Suppressor macrophage (primary cell): ENCODE data around the gene ADGRG3.
"Not testable (repeated sequence)": the region's sequence is repeated elsewhere in the genome, so short reads cannot be mapped to it uniquely, and the experiment has no call there.

ENCODE experiments used
- DNase-seq, 4 experiments: peaks; one replicate each; pipeline ENCODE4 v3.0.0-alpha.2; 2020 to 2022

The ADGRG3 gene

DNA sequence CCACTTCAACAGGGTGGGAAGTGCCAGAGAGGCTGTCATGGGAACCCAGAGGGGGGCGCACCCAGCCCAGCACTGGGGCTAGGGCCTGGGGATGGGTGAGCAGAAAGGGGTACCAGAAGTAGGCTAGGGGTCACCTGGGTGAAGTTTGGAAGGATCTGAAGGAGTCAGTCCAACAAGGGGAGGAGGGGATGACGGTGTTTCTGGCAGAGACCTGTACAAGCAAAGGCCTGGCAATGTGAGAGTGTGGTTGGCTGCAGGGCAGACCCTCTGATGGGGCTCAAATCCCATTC is 54.0 kb downstream of the ADGRG3 start:
- DNase-seq, result no peak

DNA sequence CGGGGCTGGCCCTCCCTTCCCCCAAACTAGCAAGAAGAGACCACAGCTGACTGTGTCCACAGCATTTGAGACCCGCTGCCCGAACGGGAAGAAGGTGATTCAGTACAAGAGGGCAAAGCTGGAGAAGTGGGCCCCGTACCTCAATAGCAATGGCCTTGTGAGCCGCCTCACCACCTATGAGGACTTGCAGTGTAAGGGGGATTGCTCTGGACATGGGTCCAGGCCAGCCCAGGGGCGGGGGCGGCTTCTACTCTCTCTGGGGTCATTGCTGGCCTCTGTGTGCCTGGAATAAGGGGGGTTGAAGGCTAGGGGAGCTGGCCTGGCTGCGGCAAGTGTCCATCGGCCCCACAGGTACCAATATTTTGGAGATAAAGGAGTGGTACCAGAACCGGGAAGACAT is 54.5 kb downstream of the ADGRG3 start:
- no peak for DNase-seq

DNA sequence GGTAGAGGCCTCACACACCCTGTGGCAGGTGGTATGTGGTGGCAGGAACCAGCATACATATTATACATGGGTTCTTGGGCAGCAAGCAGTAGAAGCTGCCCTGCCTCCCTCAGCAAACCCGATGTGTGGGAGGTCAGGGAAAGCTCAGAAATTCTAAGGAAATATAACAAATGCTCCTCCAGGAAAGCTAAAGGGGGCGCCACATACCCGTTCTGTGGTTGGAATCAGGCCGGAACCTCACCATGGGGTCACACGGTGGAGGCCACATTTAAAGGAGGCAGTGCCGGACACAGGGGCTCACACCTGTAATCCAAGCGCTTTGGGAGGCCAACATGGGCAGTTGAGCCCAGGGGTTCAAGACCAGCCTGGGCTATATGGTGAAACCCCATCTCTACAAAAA is 55.1 kb downstream of the ADGRG3 start:
- peak; percentile 14 to 35 (median 27) for DNase-seq

DNA sequence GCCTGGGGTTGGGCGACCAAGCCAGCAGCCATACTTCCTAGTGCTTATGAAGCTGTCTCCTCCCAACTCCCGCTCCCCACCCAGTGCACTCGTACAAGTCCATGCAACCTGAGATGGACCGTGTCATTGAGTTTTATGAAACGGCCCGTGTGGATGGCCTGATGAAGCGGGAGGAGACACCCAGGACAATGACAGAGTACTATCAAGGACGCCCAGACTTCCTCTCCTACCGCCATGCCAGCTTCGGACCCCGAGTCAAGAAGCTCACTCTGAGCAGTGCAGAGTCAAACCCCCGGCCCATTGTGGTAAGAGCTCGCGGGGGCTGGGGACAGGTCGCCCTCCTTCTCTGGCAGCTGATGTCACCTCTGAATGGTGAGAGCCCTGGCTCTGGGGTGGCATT is 56.4 kb downstream of the ADGRG3 start:
- no peak for DNase-seq

DNA sequence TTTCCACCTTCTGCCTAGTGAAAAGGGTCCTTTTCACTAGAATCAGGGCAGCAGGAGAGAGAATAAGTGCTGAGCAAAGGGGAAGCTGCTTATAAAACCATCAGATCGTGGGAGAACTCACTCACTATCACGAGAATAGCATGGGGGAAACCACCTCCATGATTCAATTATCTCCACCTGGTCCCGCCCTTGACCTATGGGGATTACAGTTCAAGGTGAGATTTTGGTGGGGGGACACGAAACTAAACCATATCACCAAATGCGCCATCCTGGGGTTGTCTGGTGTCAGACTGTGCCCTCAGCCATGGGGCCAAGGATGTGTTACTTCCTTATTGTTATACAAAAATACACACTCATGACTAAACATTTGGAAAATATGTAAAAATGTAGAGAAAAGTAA is 57.0 kb downstream of the ADGRG3 start:
- DNase-seq, result peak; percentile 19 to 38 (median 30)

DNA sequence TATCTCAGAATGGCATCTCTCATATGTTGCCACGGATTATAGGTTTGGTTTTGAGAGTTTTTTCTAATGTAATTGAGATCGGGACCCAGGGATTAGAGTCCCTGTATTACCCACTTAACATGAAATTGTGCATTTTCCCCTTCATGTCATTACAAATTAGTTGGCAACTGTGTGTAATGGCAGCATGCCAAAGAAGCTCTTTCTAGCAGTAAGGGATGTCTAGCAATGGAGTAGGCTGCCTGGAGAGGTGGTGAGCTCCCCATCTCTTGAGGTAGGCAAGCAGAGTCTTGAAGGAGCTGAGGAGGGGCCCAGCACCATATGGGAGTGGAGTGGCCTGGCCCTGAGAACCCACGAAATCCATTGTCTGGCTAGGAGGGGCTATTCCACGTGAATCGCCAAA is 57.4 kb downstream of the ADGRG3 start:
- peak in 2 of 4 experiments; percentile 8 to 16 for DNase-seq

DNA sequence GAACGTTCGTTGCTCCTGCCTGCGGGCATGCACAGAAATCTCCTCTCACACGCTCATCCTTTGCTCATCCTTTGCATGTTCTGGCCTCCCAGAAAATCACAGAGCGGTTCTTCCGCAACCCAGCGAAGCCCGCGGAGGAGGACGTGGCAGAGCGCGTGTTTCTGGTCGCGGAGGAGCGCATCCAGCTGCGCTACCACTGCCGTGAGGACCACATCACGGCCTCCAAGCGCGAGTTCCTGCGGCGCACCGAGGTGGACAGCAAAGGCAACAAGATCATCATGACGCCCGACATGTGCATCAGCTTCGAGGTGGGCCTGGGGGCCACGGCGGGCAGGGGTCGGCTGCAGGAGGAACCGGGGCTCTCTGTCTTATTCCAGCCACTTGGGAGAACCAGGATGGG is 57.9 kb downstream of the ADGRG3 start:
- no peak for DNase-seq

DNA sequence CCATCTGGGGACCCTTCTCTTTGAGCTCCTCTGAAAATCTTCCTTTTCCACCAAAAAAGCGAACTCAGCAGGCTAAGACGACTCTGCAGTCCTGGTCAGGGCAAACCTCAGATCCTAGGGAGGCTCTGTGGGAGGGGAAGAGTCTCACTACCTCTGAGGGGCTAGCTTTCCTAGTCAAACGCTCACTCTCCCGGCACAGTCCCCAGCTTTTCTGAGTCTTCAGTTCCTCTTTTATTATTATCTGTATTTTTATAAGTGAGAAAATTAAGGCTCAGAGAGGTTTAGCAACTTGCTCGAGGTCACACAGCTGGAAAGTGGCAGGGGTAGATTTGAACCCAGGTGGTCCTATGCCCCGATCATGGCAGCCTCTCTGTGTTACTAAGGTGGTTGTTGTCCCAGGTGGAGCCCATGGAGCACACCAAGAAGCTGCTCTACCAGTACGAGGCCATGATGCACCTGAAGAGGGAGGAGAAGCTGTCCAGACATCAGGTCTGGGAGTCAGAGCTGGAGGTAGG is 58.4 kb downstream of the ADGRG3 start:
- no peak for DNase-seq

DNA sequence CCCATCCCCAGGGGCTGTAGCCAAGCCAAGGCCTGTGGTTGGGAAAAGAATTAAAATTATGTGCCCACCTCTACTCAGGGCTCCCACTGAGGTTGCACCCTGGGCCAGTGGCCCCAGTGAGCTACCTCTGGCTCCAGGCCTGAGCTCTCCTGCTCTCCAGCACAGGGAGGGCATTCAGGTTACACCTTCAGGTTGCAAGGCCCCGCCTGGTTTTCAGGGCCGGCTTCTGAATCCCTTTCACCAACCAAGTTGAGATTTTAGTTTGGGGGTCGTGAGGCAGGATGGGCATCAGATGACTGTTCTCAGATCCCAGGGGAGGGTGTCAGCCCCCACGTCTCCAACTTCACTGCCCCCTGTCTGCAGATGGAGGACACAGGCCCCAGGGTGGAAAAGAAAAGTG is 59.5 kb downstream of the ADGRG3 start:
- no peak for DNase-seq

DNA sequence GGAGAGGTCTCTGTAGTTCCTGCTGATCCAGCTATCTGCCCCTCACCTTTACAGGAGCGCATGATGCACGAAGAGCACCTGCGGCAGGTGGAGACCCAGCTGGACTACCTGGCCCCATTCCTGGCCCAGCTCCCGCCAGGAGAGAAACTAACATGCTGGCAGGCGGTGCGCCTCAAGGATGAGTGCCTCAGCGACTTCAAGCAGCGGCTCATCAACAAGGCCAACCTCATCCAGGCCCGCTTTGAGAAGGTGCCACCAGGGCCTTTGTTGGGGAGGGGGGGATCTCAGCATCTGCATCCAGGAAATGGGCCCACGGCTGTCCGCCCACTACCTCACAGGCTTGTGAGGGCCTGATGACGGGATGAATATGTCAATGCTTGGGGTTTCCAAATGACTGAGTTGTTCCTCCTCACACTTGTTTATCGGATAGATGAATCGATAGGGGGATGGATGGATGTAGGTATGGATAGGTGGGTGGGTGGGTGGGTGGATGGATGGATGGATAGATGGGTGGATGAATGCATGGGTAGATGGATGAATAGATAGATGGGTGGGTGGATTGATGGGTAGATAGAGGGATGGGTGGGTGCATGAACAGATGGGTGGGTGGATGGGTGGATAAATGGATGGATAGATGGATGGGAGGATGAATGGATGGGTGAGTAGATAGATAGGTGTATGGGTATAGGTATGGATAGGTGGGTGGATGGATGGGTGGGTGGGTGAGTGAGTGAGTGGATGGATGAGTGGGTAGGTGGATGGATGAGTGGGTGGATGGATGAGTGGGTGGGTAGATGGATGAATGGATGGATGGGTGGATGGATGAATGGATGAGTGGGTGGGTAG is 60.5 kb downstream of the ADGRG3 start:
- DNase-seq, result peak in 1 of 4 experiments; percentile 16

DNA sequence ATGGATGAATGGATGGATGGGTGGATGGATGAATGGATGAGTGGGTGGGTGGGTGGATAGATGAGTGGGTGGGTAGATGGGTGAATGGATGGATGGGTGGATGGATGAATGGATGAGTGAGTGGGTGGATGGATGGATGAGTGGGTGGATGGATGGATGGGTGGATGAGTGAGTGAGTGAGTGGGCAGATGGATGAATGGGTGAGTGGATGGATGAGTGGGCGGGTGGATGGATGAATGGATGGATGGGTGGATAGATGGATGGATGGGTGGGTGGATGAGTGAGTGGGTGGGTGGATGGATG is 61.0 kb downstream of the ADGRG3 start:
- DNase-seq, result no peak

DNA sequence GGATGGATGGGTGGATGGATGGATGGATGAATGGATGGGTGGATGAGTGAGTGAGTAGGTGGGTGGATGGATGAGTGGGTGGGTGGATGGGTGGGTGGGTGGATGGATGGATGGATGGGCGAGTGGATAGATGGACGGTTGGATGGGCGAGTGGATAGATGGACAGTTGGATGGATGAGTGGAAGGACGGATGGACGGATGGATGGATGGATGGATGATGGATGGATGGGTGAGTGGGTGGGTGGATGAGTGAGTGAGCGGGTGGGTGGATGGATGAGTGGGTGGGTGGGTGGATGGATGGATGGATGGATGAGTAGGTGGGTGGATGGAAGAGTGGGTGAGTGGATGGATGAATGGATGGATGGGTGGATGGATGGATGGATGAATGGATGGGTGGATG is 61.7 kb downstream of the ADGRG3 start:
- not testable (repeated sequence) for DNase-seq

DNA sequence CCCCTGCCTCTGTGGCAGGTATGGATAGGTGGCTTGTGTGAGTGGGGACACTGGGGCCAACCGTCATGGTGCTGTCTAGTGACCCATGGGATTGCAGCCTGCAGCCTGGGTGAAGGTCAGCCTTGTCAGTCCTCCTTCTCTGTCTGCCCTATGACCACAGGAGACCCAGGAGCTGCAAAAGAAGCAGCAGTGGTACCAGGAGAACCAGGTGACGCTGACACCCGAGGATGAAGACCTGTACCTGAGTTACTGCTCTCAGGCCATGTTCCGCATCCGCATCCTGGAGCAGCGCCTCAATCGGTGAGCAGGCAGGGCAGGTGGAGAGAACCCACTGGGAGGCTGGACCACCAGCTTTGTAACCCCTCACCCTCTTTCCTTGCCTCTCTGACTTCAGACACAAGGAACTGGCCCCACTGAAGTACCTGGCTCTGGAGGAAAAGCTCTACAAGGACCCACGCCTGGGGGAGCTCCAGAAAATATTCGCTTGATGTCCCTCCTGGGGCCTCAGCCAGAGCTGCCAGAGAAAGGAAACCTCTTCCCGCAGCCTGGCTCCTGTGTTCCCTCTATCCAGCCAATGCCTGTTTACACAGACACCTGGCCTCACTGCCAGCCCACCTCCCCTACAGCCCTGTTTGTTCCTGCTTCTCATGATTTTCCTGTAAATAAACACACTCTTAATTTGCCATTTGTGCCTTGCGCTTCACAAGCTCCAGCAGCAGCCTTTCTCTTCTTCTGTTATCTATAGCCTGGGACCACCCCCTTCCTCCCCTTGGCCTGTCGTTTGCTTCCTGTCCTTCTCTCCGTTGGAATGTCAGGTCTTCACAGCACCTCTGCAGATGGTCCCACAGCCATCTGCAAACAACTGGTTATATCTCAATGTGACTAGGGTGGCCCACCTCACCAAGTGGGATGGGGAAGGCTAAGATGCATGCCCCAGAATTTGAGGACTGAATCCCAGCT is 62.9 kb downstream of the ADGRG3 start:
- no peak for DNase-seq

DNA sequence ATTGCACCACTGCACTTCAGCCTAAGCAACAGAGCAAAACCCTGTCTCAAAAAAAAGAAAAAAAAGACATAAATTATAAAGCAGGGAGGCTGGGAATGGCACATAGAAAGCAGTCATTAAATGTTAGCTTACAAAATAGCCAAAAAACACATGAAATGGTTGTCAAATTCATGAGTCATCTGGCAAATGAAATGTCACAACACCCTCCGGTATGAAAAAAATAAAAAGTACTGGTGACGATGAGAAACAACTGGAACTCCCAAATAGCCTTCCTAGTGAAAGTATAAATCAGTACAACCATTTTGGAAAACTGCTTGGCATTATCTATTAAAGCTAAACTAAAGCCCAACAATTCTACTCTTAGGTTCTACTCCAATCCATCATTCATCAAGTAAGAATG is 63.9 kb downstream of the ADGRG3 start:
- DNase-seq, result peak in 3 of 4 experiments; percentile 17 to 70 (median 60)

DNA sequence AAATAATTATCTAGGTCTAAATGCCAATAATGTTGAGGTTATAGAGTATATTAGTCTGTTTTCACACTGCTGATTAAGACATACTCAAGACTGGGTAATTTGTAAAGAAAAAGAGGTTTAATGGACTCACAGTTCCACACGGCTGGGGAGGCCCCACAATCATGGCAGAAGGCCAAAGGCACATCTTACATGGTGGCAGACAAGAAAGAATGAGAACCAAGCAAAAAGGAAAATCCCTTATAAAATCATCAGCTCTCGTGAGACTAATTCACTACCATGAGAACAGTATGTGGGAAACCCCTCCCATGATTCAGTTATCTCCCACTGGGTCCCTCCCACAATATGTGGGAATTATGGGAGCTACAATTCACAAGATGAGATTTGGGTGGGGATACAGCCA is 64.6 kb downstream of the ADGRG3 start:
- no peak for DNase-seq

DNA sequence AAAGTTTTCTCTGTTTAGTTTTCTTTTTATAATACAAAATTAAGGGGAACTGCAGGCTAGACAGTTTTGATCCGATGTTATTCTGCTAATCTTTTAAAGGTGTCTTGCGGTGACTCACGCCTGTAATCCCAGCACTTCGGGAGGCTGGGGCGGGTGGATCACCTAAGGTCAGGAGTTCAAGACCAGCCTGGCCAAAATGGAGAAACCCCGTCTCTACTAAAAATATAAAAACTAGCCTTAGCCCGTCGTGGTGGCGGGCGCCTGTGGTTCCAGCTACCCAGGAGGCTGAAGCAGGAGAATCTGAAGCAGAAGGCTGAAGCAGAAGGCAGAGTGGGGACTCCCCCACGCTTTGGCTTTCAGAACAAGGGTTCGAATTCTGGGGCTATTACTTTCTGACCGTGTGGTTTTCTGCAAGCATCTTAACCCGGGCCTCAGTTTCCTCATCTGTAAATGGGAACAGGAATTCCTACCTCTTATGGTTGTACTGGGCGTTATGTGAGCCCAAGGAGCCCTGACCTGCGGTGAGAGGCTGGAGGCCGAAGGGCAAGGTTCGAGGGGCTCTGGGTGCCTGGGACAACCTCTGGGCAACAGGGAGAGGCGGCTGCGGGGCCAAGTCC is 66.3 kb downstream of the ADGRG3 start:
- no peak for DNase-seq

DNA sequence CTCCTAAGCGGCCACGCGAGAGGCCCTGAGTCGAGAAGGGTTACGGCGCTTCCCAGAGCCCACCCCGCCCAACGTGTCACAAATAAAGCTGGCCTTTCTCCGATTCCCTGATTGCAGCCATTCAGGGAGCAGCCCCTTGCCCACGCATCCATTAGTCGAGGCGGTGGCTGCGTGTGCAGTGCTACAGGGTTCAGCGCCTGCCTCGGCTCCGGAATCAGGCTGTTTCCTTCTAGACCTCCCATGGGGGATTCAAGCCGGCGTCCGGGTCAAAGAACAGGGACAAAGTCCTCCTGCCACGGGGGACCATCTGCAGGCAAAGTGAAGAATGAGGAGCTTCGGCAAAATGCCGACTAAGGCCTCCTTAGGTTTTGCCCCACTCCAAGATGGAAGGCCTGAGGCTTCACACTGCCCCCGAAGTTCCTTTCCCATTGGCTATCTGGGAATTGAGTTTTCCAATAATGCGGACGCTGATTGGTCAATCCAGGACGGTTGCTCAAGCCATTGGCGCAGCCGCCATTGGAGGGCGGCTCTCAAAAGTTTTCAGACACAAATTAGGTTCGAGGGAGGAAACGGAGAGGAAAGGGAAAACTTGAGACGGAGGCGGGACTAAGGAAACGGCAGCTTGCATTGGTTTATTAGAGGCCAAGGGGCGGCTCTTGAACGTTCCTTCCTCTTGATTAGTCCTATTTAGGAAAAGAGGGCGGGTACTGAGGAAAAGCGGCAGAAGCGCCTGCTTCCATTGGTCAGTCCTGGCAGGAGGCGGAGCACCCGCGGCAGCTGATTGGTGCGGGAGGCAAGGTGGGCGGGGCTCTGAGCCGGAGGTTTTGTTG is 67.0 kb downstream of the ADGRG3 start:
- DNase-seq, result peak; percentile 99 to 100 (median 100)

DNA sequence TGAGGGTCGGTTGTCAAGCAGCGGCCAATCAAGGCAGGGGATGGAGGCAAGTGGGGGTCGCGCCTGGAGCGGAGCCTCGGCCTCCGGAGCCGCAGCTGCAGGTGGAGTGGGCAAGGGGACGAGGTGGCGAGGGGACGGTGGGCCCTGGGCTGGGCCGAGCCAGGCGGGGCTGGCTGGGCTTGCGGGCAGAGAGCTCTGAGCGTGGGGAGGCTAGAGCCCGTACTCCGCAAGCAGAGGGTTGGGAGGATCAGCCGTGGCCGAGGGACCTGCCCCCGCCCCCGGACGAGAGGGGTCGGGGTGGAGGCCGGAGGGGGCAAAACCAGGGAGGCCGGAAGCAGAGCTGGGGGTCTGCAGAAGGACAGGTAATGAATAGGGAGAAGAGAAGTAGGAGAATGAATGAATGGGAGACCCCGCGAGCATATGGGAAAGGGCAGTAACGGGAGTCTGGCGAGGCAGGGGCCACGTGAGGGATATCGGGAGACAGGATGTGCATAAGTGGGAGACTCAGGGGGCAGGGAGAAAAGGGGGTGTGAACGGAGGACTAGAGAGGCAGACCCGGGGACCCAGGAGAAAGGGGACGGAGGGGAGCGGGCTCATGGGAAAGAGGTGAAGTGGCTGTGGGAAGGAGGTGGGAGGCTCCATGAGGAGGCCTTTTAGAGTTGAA is 67.8 kb downstream of the ADGRG3 start, which contains the start of gene KATNB1:
KATNB1 (plus strand) TSS at position 16 of the 664 bp plus-strand sequence. CDS start 1,474 bp downstream, outside the sequence.
- peak in 1 of 4 experiments; percentile 24 for DNase-seq

DNA sequence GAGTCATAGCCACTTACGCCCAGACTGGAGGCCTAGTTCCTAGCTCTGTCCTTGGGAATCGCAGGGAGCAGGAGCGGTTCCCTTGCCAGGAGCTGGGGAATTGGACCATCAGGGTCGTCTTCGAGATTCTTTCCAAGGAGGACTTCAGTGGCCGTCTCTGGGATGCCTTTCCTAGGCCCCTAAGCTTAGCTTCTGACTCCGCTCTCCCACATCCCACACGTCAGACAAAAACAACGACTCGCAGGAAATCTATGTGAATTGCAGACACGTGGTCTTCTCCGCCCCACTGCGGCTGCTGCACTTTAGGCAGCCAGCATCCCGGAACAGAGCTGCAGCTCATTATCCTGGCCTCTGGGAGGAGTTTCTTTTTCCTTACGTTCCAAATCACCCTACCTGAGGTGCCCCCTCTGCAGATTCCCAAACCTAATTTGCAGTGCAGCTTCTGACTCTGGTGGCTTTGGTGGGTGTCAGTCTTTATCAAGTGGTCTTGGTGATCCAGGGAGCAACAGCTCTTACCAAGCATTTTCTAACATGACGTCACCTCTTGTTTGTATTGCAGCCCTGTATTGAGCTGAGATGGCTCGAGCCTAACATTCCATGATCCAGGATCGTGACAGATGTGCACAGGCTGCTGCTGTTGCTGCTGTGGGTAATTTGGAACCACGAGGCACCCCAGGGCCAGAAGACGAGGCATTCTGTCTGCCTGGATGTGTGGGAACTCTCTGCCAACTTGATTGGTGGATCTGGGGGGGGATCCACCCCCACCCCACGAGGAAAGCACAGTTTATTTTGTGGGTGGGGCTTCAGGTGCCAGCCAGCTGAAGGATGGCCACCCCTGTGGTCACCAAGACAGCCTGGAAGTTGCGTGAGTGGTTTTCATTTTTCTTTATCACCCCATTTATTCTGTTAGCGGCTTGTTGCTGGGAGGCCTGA is 68.6 kb downstream of the ADGRG3 start:
- peak; percentile 74 to 86 (median 81) for DNase-seq

DNA sequence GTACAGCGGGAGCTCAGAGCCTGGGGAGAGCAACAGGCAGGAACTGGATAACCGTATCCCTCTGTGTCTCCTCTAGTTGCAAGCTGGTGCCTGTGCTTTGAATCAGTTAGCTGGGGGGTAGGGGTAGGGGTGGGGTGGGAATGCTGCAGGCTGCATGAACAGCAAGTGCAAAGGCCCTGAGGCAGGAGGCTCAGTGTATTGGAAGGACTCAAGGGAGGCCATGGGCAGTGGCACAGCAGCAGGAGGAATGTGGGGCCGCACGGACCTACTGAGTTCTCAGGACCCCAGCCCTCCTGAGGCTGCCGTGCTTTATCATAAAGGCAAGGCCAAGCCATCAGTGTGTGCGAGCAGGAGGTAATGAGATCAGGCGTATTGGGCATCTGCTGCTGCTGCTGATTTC is 70.7 kb downstream of the ADGRG3 start:
- DNase-seq, result no peak
